Measurements from ENCODE around the gene ADGRF5.

Gene ADGRF5, protein sequence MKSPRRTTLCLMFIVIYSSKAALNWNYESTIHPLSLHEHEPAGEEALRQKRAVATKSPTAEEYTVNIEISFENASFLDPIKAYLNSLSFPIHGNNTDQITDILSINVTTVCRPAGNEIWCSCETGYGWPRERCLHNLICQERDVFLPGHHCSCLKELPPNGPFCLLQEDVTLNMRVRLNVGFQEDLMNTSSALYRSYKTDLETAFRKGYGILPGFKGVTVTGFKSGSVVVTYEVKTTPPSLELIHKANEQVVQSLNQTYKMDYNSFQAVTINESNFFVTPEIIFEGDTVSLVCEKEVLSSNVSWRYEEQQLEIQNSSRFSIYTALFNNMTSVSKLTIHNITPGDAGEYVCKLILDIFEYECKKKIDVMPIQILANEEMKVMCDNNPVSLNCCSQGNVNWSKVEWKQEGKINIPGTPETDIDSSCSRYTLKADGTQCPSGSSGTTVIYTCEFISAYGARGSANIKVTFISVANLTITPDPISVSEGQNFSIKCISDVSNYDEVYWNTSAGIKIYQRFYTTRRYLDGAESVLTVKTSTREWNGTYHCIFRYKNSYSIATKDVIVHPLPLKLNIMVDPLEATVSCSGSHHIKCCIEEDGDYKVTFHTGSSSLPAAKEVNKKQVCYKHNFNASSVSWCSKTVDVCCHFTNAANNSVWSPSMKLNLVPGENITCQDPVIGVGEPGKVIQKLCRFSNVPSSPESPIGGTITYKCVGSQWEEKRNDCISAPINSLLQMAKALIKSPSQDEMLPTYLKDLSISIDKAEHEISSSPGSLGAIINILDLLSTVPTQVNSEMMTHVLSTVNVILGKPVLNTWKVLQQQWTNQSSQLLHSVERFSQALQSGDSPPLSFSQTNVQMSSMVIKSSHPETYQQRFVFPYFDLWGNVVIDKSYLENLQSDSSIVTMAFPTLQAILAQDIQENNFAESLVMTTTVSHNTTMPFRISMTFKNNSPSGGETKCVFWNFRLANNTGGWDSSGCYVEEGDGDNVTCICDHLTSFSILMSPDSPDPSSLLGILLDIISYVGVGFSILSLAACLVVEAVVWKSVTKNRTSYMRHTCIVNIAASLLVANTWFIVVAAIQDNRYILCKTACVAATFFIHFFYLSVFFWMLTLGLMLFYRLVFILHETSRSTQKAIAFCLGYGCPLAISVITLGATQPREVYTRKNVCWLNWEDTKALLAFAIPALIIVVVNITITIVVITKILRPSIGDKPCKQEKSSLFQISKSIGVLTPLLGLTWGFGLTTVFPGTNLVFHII (N-terminal part only)

DNA sequence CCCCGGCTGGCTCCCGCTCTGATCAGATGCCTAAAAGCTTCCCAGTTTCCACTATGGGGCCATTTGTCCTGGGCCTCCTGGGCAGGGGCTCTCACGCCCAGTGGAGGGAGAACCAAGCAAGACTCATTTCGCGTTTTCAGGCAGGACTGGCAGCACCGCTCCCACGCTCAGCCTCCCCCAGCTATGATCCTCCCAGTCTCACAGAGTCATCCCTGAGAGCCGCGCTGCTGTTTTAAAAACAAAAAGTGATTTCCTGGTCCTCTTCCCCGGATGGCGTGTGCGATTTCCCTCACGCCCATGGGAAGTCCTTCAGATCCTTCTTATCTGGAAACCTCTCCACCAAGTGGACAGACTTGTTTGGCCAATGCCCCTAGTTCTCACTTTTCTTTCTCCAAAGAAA, at the start of gene ADGRF5:
Gene ADGRF5 (minus strand): TSS at position 208 of the 400 bp plus-strand sequence. CDS start 15,176 bp downstream, outside the sequence.
- no peak for DNase-seq

- no peak for DNase-seq
Measured at GRCh38 chr6:46969206-46969605, 47.5 kb upstream of the ADGRF5 start.

- DNase-seq: no peak
Measured at GRCh38 chr6:46967826-46968349, 46.1 kb upstream of the ADGRF5 start.

DNA sequence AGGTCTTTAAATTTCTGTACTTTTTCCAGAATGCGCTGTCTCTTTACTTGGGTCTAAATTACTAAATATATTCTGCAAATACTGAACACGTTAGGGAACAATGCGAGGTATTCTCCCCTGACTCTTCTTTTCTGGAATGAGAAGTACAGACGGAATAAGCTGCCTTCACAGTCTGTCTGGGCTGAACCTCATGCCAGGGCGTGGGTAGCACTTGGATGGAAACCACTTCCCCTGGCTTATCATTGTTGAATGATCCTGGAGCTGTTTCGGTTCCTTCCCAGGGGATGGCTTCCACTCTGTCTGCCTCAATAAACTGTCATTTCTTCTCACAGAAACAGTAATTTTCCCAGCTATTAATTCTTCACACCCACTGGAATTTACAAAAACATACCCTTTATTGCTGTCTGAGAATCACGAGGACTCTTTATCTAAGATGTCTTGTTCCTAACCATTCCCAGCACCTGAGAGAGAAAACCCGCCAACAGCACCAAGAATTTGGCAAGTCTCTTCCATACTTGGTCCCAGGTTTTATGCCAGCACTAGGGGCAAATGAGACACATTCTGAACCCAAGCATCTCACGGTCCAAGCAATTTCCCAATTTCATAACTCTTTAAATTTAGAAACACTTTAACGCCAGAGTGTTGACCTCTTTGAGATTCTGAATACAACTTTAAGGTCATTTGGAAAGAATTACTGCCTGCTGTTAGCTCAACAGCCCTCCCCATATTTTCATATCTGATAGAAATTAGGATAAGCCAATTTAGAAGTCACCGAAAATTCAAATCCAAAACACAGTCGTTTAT, 43.2 kb upstream of the ADGRF5 start:
- DNase-seq: no peak

DNA sequence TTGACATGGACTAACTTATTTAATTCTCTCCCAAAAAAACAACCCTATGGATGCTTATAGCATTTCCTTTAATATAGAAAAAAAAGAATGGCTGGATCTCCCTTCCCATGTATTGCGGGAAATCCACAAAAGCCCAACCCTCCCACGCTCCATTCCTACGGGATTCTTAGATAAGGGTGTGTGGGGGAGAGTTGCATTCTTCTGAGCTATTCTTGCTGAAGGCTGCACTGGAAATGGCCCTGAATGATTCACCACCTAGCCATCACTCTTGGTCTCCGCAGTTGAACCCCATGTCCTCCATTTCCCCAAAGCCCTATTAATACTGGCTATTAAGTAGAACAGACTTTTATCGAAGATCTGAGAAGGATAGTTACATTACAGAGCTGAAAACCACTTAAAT, 41.9 kb upstream of the ADGRF5 start:
- DNase-seq: no peak

DNA sequence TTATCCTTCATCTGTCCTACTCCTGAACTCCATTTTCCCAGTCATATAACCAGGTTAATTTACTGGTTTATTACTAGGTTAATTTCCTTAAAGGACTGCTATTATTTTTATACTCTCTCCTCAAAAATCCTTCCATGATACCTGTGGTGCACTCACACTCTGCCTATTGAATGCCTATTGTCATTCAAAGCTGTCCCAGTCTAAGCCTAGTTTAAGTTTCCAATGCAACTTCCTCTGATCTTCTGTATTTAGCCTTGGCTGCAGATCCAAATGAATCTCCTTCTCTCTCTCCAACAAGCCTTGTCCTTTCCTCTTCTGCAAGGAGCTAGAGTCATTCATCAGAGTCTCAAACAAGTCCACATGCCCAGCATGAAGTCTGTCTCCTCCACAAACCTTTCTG, 41.3 kb upstream of the ADGRF5 start:
- no peak for DNase-seq

- no peak for DNase-seq
Measured at GRCh38 chr6:46961711-46962110, 40.0 kb upstream of the ADGRF5 start.

DNA sequence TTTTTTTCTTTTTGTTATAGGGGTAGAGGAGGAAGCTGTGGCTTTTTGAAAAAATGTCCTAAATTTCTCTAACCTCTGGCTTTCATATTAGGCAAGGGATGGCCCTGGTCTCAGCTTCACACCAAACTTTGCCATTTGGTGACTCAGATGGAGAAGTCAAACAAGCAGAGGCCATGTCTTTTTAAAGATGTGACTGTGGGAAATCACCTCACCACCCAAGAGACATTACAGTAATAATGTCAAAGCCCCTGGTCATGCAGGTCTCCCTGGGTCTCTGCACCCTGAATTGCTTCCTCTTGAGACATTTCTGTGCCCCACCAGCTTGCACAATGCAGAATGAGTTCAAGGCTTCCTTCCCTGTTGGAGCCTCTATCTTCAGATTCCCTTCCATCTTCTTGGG, 39.5 kb upstream of the ADGRF5 start:
- no peak for DNase-seq

DNA sequence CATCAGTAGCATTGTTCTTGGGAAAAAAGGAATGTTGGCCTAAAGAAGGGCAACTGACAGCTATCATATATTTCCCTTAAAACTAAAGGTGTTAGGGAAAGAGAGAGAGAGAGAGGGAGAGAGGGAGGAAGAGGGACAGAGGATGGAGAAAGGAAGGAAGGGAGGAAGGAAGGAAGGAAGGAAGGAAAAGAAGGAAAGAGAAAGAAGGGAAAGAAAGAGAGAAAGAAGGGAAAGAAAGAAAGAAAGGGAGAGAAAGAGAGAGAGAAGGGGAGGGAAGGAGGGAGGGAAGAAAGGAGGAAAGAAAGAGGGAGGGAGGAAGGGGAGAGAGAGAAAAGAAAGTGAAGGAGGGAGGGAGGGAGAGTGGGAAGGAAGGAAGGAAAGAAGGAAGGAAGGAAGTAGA, 37.7 kb upstream of the ADGRF5 start:
- DNase-seq: no peak

DNA sequence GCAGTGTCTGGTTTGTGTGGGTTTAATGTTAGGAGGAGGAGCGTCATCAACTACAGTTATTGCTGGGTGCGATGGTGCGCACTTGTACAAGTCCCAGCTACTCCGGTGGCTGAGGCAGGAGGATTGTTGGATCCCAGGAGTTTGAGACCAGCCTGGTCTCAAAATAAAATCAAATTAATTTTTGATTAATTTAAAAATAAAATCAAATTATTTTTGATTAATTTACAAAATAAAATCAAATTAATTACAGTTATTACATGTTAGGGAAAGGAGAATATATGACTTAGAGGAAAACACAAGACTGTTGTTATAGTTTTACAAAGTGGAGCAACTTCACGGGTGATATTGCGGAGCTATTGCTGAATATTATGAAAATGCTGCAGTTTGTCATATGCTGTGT, 34.7 kb upstream of the ADGRF5 start:
- DNase-seq: no peak

DNA sequence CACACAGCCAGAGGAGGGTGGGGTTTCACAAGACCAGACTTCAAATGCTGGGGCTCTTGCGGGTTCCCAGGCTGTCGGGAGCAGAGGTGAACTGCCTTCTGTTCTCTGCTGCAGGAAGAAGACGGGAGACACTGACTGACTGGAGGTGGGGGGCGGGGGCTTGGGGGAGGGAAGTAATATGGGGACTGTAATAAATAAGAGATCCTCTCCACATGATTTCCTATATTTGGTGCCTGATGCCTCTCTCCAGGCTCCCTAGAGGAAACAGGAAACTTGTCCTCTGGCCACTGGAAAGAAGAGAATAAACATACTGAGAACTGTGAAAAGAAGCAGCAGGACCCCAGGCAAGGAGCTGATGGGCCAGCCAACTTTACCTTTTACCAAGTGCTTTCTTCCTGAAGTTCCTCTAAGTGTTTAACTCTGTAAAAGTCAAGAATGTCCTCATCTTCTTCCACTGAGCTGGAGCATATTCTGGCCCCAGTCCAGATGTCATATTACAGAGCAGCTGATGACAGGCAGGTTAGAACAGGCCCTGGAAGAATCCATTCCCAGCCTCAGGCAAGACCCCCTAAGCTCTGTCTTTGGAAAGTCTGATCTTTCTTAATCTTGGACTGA, 33.2 kb upstream of the ADGRF5 start:
- DNase-seq: no peak

- DNase-seq: no peak
Measured at GRCh38 chr6:46953921-46954320, 32.2 kb upstream of the ADGRF5 start.

- DNase-seq: no peak
Measured at GRCh38 chr6:46949632-46950280, 28.0 kb upstream of the ADGRF5 start.

DNA sequence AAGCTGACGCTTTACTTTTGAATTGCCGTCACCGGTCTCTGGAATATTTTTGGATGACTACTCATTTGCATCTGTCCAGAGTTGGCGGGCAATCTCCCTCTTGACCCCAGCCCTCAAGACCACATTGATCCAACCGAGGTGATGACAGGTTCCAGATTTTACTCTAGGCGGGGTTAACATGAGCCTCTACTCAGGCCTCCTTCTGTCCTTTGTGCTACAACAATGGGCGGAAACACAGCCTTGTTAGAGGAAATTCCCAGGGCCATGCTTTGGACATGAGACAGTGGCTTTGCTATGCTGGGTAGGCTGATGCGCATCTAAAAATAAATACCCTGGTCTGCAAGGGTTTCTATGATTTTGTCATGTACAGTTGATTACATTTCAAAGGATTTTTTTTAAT, 27.0 kb upstream of the ADGRF5 start:
- DNase-seq: no peak

GRCh38 chr6:46947497-46947896, 25.8 kb upstream of the ADGRF5 start:
- DNase-seq: no peak

- DNase-seq: no peak
Measured at GRCh38 chr6:46940433-46941226, 18.9 kb upstream of the ADGRF5 start.

DNA sequence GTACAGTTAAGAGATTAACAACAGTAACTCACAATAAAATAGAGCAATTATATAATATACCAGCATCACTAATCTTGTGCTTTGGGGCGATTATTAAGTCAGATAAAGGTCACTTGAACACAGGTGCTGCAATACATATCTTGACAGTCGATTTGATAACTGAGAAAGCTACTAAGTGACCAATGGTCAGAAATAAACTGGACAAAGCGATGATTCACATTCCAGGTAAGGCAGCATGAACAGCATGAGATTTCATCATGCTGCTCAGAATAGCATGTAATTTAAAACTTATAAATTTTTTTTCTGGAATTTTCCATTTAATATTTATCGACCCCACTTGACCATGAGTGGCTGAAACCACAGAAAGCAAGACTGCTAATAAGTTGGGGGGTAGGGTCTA, 15.9 kb upstream of the ADGRF5 start:
- DNase-seq: no peak

DNA sequence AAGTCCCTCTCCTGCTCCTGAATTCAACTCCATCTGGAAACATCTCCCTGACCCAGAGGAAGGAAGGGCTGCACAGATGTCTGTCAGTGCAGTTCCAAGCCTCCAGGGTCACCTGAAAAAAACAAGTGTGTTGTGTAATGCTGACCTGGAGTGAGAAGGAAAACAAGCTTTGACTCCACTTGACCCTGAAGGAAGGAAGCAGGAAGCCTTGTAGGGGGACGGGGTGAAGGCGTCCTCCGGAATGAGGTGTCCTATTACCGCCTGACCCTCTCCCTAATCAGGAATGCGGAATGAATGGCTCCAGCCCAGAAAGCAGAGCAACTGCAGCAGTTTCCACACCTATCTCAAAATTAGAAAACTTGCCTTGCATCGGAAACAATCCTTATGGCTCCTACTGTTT, 13.9 kb upstream of the ADGRF5 start:
- DNase-seq: no peak

- DNase-seq: no peak
Measured at GRCh38 chr6:46933751-46934150, 12.0 kb upstream of the ADGRF5 start.

All from stimulated activated CD4-positive, alpha-beta T cell treated with anti-CD3 and anti-CD28 coated beads, Interleukin-4, amount 100 ng/mL, for 4 hours (primary cell).